ENCODE measurements around the gene TTI1. TPM values are rescaled to one million over a fixed set of nuclear protein-coding genes. Genes with fewer than 3 reads are reported as not detected.
A peak's percentile ranks its signal among the peaks of the same experiment; 100 is the strongest.

TTI1 gene
- total and polyA plus RNA-seq, 12 donors, result 8.3 to 14.8 (median 11.2) TPM

- 75 to 79% methylated on average over 12 of the region's 12 CpGs for WGBS, 2 donors
- intact Hi-C loops (cut with DNase I), result no loop called here
- no peak overlapping the region for H3K27ac ChIP-seq
- H3K27me3 ChIP-seq, result no peaks in the 10 kb centered on the region
- TF ChIP-seq CTCF (IDR thresholded peaks at IDR 0.05), result no peak
- peaks cover 0 to 12% (median 0%) of the 10 kb centered on the region in 11 donors for H3K9me3 ChIP-seq
- H3K4me3 ChIP-seq, result no peak overlapping the region
- DNase-seq, result no peak
- no peak for ATAC-seq
- H3K36me3 ChIP-seq, result no peaks in the 10 kb centered on the region
- no peaks in the 10 kb centered on the region for H3K4me1 ChIP-seq
Measured at GRCh38 chr20:37943033-37943432, 90.2 kb downstream of the TTI1 start.

GRCh38 chr20:37941992-37942391, 91.3 kb downstream of the TTI1 start:
- Histone ChIP-seq H3K4me1 (no peaks in the 10 kb centered on the region), H3K36me3 (no peaks in the 10 kb centered on the region), H3K4me3 (no peak overlapping the region), H3K27me3 (no peaks in the 10 kb centered on the region), H3K9me3 (peaks cover 0 to 4% (median 0%) of the 10 kb centered on the region in 11 donors), H3K27ac (no peak overlapping the region)
- intact Hi-C loops (cut with DNase I), result no loop called here
- ATAC-seq (no peak), DNase-seq (no peak)
- TF ChIP-seq CTCF (IDR thresholded peaks at IDR 0.05), result no peak
- WGBS, 2 donors, result 92 to 94% methylated on average over 6 of the region's 6 CpGs

GRCh38 chr20:37941332-37941731, 91.9 kb downstream of the TTI1 start:
- H3K27me3 ChIP-seq, result no peaks in the 10 kb centered on the region
- no peak overlapping the region for H3K4me3 ChIP-seq
- 66 to 67% methylated on average over 8 of the region's 8 CpGs for WGBS, 2 donors
- intact Hi-C loops (cut with DNase I), result no loop called here
- H3K4me1 ChIP-seq, result no peaks in the 10 kb centered on the region
- peaks cover 0 to 4% (median 0%) of the 10 kb centered on the region in 11 donors for H3K9me3 ChIP-seq
- H3K36me3 ChIP-seq, result no peaks in the 10 kb centered on the region
- H3K27ac ChIP-seq, result no peak overlapping the region
- ATAC-seq (no peak), DNase-seq (no peak)
- peak in 1 of 9 donors; percentile 7 for TF ChIP-seq CTCF (IDR thresholded peaks at IDR 0.05)

- 76 to 77% methylated on average over 6 of the region's 6 CpGs for WGBS, 2 donors
- Histone ChIP-seq H3K27me3 (no peaks in the 10 kb centered on the region), H3K9me3 (peaks cover 0 to 4% (median 0%) of the 10 kb centered on the region in 11 donors), H3K4me3 (no peak overlapping the region), H3K36me3 (no peaks in the 10 kb centered on the region), H3K4me1 (no peaks in the 10 kb centered on the region), H3K27ac (no peak overlapping the region)
- TF ChIP-seq CTCF (IDR thresholded peaks at IDR 0.05), result no peak
- intact Hi-C loops (cut with DNase I), result no loop called here
- no peak for ATAC-seq
- no peak for DNase-seq
Measured at GRCh38 chr20:37940858-37941257, 92.4 kb downstream of the TTI1 start.
